ENCODE data around the gene WDR46.

DNA sequence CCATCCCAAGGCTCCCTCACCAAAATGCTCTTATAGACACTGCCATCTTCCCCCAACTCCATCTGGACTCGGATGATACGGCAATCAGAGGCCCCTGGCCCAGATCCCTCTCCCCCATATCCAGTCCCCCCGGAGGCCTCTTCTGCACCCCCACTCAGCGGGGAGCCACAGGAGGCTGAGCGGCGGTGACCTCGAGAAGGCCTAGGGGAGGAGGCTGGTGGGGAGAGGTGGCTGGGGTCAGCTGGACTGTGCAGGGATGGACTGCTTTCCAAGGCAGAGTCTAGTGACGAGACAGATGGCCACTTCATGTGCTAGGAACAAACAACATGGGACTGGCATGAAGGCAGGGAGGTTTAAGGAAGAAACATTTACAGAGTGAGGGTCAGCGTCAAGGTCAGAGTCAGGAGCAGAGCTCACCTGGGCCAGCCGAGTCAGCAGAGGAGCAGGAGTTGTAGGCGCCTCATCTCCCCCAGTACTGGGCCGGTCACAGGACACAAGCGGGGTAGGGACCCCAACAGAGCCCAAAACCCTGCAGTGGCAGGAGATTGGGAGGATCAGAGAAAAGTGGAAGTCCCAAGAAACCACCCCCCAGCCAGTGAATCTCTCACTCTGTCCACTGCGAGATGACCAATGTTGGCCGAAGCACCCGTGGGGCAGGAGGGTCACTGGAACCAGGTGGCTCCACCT, 4.1 kb upstream of the WDR46 start:
- TF ChIP-seq EP300 (IDR thresholded peaks at IDR 0.05): no peak
- TF ChIP-seq CTCF (IDR thresholded peaks at IDR 0.05): no peak
- no peak for TF ChIP-seq POLR2A (IDR thresholded peaks at IDR 0.05; ENCODE audit: low read depth)
